GM06990 (cell line): ENCODE measurements around the gene ZNF436.

Experiments
- DNase-seq: peaks from one replicate; pipeline ENCODE4 v3.0.0-alpha.2; 2011; ENCODE audit not compliant: insufficient read length; ENCODE audit errors: extremely low read depth
- H3K27me3 ChIP-seq: replicated peaks from 2 replicates; pipeline ENCODE4 v1.6.0; 2011; ENCODE audit warnings: low read length; ENCODE audit not compliant: control insufficient read depth, insufficient read depth
- H3K36me3 ChIP-seq: 2 replicates; pipeline ENCODE4 v1.5.1; 2011; ENCODE audit warnings: low read length; ENCODE audit not compliant: control insufficient read depth, insufficient read depth
- H3K4me3 ChIP-seq: replicated peaks from 2 replicates; pipeline ENCODE4 v1.5.1; 2011; ENCODE audit warnings: low read depth, mild to moderate bottlenecking, control low read depth, low read length
- TF ChIP-seq, protein P1 (sequence below): IDR thresholded peaks from 2 replicates; pipeline ENCODE4 v1.5.1; 2011; ENCODE audit warnings: low read length, control low read depth, mild to moderate bottlenecking, inconsistent platforms; ENCODE audit not compliant: insufficient read depth, poor library complexity, severe bottlenecking

The ZNF436 gene

DNA sequence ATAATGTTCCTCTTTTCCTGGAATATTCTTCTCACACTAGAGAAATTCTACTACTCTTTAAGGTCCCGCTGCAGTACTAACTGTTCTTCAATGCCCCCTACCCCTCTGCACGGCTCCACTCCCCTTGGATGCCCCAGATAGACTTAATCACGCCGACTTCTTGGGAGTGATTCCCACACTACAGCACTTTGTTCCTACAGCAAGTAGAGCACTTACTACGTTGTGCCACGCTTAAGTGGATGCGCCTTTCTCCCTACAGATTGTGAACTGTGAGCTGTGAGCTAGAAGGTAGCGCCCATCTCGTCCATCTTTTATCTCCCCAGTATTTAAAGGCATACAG, 2.2 kb downstream of the ZNF436 start:
- Histone ChIP-seq H3K36me3 (peaks cover 3% of the 10 kb centered on the region), H3K27me3 (no peaks in the 10 kb centered on the region), H3K4me3 (peak overlapping the region; percentile 84)
- TF ChIP-seq, protein P1, sequence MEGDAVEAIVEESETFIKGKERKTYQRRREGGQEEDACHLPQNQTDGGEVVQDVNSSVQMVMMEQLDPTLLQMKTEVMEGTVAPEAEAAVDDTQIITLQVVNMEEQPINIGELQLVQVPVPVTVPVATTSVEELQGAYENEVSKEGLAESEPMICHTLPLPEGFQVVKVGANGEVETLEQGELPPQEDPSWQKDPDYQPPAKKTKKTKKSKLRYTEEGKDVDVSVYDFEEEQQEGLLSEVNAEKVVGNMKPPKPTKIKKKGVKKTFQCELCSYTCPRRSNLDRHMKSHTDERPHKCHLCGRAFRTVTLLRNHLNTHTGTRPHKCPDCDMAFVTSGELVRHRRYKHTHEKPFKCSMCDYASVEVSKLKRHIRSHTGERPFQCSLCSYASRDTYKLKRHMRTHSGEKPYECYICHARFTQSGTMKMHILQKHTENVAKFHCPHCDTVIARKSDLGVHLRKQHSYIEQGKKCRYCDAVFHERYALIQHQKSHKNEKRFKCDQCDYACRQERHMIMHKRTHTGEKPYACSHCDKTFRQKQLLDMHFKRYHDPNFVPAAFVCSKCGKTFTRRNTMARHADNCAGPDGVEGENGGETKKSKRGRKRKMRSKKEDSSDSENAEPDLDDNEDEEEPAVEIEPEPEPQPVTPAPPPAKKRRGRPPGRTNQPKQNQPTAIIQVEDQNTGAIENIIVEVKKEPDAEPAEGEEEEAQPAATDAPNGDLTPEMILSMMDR, result no peak
- no peak for DNase-seq

DNA sequence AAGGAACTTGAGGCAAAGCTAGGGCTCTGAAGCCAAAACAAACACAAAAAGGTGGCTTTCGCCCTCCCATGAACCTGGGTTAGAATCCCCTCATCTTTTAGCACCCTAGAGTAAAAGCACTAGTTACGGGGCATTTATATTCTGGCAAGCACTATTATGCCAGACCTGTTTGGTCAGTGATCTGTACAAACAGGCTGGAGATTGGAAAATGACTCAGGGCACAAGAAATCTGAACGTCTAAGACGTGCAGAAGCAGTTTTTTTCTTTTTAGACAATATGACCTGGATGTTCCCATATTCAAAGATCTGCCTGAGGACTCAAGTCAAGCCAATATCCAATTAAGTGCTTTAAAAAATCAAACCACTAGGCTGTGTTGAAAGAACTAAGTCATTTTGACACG, 3.0 kb downstream of the ZNF436 start:
- DNase-seq, result no peak
- H3K36me3 ChIP-seq, result peaks cover 6% of the 10 kb centered on the region
- TF ChIP-seq, protein P1, result no peak
- H3K4me3 ChIP-seq, result no peak overlapping the region
- H3K27me3 ChIP-seq, result no peaks in the 10 kb centered on the region

DNA sequence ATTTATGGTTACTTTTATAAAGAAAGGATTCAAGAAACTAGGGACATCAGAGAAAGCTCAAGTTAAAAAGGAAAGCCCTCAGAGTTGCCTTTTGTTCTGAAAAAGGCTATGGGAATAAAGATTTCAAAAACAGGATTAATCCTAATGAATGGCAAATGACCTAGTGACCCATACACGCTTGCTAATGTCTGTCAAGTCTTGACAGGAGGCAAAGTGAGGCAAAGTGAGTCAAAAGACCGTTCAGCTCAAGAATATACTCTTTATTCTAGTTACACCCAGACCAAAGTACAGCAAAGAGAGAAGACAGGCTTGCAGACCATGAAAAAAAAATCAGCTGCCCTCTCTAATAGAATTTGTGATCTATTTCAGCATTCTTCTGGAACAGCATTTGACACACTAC, 3.5 kb downstream of the ZNF436 start:
- Histone ChIP-seq H3K27me3 (no peaks in the 10 kb centered on the region), H3K4me3 (no peak overlapping the region)

DNA sequence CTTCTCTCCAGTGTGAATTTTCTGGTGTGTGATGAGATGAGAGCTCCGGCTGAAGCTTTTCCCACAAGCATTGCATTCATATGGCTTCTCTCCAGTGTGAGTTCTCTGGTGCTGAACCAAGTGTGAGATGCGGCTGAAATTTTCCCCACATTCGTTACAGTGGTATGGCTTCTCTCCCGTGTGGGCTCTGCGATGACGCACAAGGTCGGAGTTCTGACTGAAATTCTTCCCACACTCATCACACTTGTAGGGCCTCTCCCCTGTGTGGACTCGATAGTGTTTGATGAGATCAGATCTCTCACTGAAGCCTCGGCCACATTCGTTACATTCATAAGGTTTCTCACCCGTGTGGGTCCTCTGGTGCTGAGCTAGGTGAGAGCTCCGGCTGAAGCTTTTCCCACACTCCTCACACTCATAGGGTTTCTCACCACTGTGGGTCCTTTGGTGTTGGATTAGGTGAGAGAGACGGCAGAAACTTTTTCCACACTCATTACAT, 7.4 kb downstream of the ZNF436 start:
- DNase-seq, result no peak
- Histone ChIP-seq H3K36me3 (peaks cover 8% of the 10 kb centered on the region), H3K4me3 (no peak overlapping the region), H3K27me3 (no peaks in the 10 kb centered on the region)
- TF ChIP-seq, protein P1, result no peak

More for the DNA sequence above, 3.5 kb downstream of the ZNF436 start:
- peaks cover 8% of the 10 kb centered on the region for H3K36me3 ChIP-seq
- TF ChIP-seq, protein P1, result no peak
- DNase-seq, result no peak

DNA sequence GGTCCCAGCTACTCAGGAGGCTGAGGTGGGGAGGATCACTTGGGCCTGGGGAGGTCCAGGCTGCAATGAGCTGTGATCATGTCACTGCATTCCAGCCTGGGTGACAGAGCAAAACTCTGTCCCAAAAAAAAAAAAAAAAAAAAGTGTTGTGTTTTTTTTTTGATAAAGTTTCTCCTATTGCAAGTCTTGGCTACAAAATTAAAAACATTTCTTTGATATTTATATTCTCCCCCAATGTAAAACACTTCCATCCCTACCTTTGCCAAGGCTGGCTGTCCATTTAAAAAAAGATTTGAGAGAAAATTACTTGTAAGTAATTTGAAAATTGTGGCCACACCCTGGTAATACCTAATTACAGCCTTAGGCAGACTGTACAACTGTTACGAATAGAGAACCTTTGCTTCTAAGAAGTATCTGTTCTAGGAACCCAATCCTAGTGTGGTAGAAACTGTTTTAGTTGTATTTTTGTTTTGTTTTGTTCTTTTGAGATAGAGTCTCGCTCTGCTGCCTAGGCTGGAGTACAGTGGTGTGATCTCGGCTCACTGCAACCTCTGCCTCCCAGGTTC, 11.2 kb downstream of the ZNF436 start:
- Histone ChIP-seq H3K27me3 (no peaks in the 10 kb centered on the region), H3K36me3 (peaks cover 8% of the 10 kb centered on the region), H3K4me3 (no peak overlapping the region)
- TF ChIP-seq, protein P1, result no peak
- DNase-seq, result no peak

DNA sequence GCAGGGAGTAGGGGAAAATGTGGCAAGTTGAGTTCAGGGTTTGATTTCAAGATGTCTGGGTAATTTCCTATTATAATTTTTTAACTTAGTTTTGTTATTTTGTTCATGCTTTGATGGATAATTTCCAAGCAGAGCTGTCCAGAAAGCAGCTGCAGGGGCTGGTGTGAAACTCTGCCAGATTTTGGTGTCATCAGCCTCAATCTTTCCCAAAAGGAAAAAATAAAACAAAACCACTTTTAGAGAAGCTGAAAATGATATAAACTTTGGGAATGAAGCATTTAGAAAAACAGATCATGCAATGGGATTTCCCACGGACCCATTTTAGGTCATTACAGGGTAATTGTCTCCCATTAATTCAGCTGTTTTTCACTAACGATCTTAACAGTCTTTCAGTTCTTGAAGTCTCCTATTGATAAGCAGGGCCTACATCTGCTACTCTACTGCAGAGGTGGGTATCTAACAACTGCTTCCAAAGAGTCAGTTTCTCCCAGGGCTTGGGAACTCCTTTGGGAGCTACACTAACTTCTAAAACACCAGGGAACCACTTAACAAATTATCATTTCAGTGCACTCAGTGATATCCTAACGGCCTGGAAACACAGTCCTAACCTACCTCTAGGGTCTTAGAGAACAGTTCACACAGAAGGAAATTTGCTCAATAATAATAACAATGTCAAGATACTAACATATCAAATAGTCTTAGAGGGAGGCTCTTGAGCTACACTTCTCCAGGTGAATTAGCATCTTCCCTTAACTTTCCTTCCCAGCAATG, 12.3 kb downstream of the ZNF436 start:
- no peaks in the 10 kb centered on the region for H3K27me3 ChIP-seq
- TF ChIP-seq, protein P1, result no peak
- H3K36me3 ChIP-seq, result peaks cover 4% of the 10 kb centered on the region
- DNase-seq, result no peak
- no peak overlapping the region for H3K4me3 ChIP-seq
